ENCODE results near the gene EN2.
"Not testable (repeated sequence)": the region's sequence is repeated elsewhere in the genome, so short reads cannot be mapped to it uniquely, and the experiment has no call there.

Gene EN2

GRCh38 chr7:155439311-155440017 is 18.5 kb upstream of the EN2 start:
- H3K27me3 ChIP-seq (ENCODE audit: control insufficient read depth in 1 of 2, insufficient read depth in 2 of 2, low read length in 2 of 2): peaks cover 47 to 51% of the 10 kb centered on the region in 2 donors
- H3K36me3 ChIP-seq (ENCODE audit: control insufficient read depth in 1 of 2, insufficient read depth in 2 of 2, low read length in 2 of 2): no peaks in the 10 kb centered on the region
- no peaks in the 10 kb centered on the region for H3K9me3 ChIP-seq (ENCODE audit: control insufficient read depth in 1 of 2, low read length in 2 of 2)
- H3K4me3 ChIP-seq (ENCODE audit: low read depth in 1 of 2, low read length in 2 of 2): no peak overlapping the region
- H3K4me1 ChIP-seq (ENCODE audit: control insufficient read depth in 1 of 2, insufficient read depth in 2 of 2, low read length in 2 of 2): no peaks in the 10 kb centered on the region
- H3K9ac ChIP-seq (ENCODE audit: low read depth in 1 of 2, low read length in 2 of 2): no peak overlapping the region
- no peak overlapping the region for H3K27ac ChIP-seq (ENCODE audit: low read depth, low read length)

- Histone ChIP-seq H3K9me3 (ENCODE audit: control insufficient read depth in 1 of 2, low read length in 2 of 2) (no peaks in the 10 kb centered on the region), H3K36me3 (ENCODE audit: control insufficient read depth in 1 of 2, insufficient read depth in 2 of 2, low read length in 2 of 2) (no peaks in the 10 kb centered on the region), H3K27ac (ENCODE audit: low read depth, low read length) (no peak overlapping the region), H3K4me1 (ENCODE audit: control insufficient read depth in 1 of 2, insufficient read depth in 2 of 2, low read length in 2 of 2) (no peaks in the 10 kb centered on the region), H3K27me3 (ENCODE audit: control insufficient read depth in 1 of 2, insufficient read depth in 2 of 2, low read length in 2 of 2) (peaks cover 47 to 56% of the 10 kb centered on the region in 2 donors), H3K9ac (ENCODE audit: low read depth in 1 of 2, low read length in 2 of 2) (no peak overlapping the region), H3K4me3 (ENCODE audit: low read depth in 1 of 2, low read length in 2 of 2) (no peak overlapping the region)
Measured at GRCh38 chr7:155440018-155440410, 17.9 kb upstream of the EN2 start.

- Histone ChIP-seq H3K4me1 (ENCODE audit: control insufficient read depth in 1 of 2, insufficient read depth in 2 of 2, low read length in 2 of 2) (no peaks in the 10 kb centered on the region), H3K27me3 (ENCODE audit: control insufficient read depth in 1 of 2, insufficient read depth in 2 of 2, low read length in 2 of 2) (peaks cover 42 to 44% of the 10 kb centered on the region in 2 donors), H3K27ac (ENCODE audit: low read depth, low read length) (no peak overlapping the region)
Measured at GRCh38 chr7:155441856-155442255, 16.1 kb upstream of the EN2 start.

GRCh38 chr7:155444746-155445145 is 13.2 kb upstream of the EN2 start:
- H3K9me3 ChIP-seq (ENCODE audit: control insufficient read depth in 1 of 2, low read length in 2 of 2): no peaks in the 10 kb centered on the region
- no peak overlapping the region for H3K4me3 ChIP-seq (ENCODE audit: low read depth in 1 of 2, low read length in 2 of 2)
- H3K9ac ChIP-seq (ENCODE audit: low read depth in 1 of 2, low read length in 2 of 2): no peak overlapping the region
- no peak overlapping the region for H3K27ac ChIP-seq (ENCODE audit: low read depth, low read length)
- H3K36me3 ChIP-seq (ENCODE audit: control insufficient read depth in 1 of 2, insufficient read depth in 2 of 2, low read length in 2 of 2): no peaks in the 10 kb centered on the region
- H3K27me3 ChIP-seq (ENCODE audit: control insufficient read depth in 1 of 2, insufficient read depth in 2 of 2, low read length in 2 of 2): peaks cover 42 to 51% of the 10 kb centered on the region in 2 donors
- H3K4me1 ChIP-seq (ENCODE audit: control insufficient read depth in 1 of 2, insufficient read depth in 2 of 2, low read length in 2 of 2): no peaks in the 10 kb centered on the region

More at GRCh38 chr7:155441856-155442255, 16.1 kb upstream of the EN2 start:
- Histone ChIP-seq H3K36me3 (ENCODE audit: control insufficient read depth in 1 of 2, insufficient read depth in 2 of 2, low read length in 2 of 2) (no peaks in the 10 kb centered on the region), H3K9me3 (ENCODE audit: control insufficient read depth in 1 of 2, low read length in 2 of 2) (no peaks in the 10 kb centered on the region), H3K9ac (ENCODE audit: low read depth in 1 of 2, low read length in 2 of 2) (no peak overlapping the region), H3K4me3 (ENCODE audit: low read depth in 1 of 2, low read length in 2 of 2) (no peak overlapping the region)

GRCh38 chr7:155445606-155446005 is 12.3 kb upstream of the EN2 start:
- not testable (repeated sequence) for H3K9ac ChIP-seq (ENCODE audit: low read depth in 1 of 2, low read length in 2 of 2); H3K27ac ChIP-seq (ENCODE audit: low read depth, low read length); H3K9me3 ChIP-seq (ENCODE audit: control insufficient read depth in 1 of 2, low read length in 2 of 2); H3K4me3 ChIP-seq (ENCODE audit: low read depth in 1 of 2, low read length in 2 of 2); H3K36me3 ChIP-seq (ENCODE audit: control insufficient read depth in 1 of 2, insufficient read depth in 2 of 2, low read length in 2 of 2); H3K4me1 ChIP-seq (ENCODE audit: control insufficient read depth in 1 of 2, insufficient read depth in 2 of 2, low read length in 2 of 2)
- peaks cover 43 to 53% of the 10 kb centered on the region in 2 donors for H3K27me3 ChIP-seq (ENCODE audit: control insufficient read depth in 1 of 2, insufficient read depth in 2 of 2, low read length in 2 of 2)

- H3K27me3 ChIP-seq (ENCODE audit: control insufficient read depth in 1 of 2, insufficient read depth in 2 of 2, low read length in 2 of 2): peaks cover 53 to 64% of the 10 kb centered on the region in 2 donors
- H3K4me3 ChIP-seq (ENCODE audit: low read depth in 1 of 2, low read length in 2 of 2): no peak overlapping the region
- no peaks in the 10 kb centered on the region for H3K36me3 ChIP-seq (ENCODE audit: control insufficient read depth in 1 of 2, insufficient read depth in 2 of 2, low read length in 2 of 2)
- H3K9ac ChIP-seq (ENCODE audit: low read depth in 1 of 2, low read length in 2 of 2): no peak overlapping the region
- no peaks in the 10 kb centered on the region for H3K4me1 ChIP-seq (ENCODE audit: control insufficient read depth in 1 of 2, insufficient read depth in 2 of 2, low read length in 2 of 2)
- H3K9me3 ChIP-seq (ENCODE audit: control insufficient read depth in 1 of 2, low read length in 2 of 2): no peaks in the 10 kb centered on the region
- no peak overlapping the region for H3K27ac ChIP-seq (ENCODE audit: low read depth, low read length)
Measured at GRCh38 chr7:155447603-155448002, 10.3 kb upstream of the EN2 start.

GRCh38 chr7:155448632-155449007 is 9.3 kb upstream of the EN2 start:
- Histone ChIP-seq H3K27me3 (ENCODE audit: control insufficient read depth in 1 of 2, insufficient read depth in 2 of 2, low read length in 2 of 2) (peaks cover 63 to 68% of the 10 kb centered on the region in 2 donors), H3K36me3 (ENCODE audit: control insufficient read depth in 1 of 2, insufficient read depth in 2 of 2, low read length in 2 of 2) (no peaks in the 10 kb centered on the region), H3K4me3 (ENCODE audit: low read depth in 1 of 2, low read length in 2 of 2) (no peak overlapping the region), H3K4me1 (ENCODE audit: control insufficient read depth in 1 of 2, insufficient read depth in 2 of 2, low read length in 2 of 2) (no peaks in the 10 kb centered on the region), H3K9ac (ENCODE audit: low read depth in 1 of 2, low read length in 2 of 2) (no peak overlapping the region), H3K9me3 (ENCODE audit: control insufficient read depth in 1 of 2, low read length in 2 of 2) (no peaks in the 10 kb centered on the region), H3K27ac (ENCODE audit: low read depth, low read length) (no peak overlapping the region)

GRCh38 chr7:155449008-155449868 is 8.7 kb upstream of the EN2 start:
- peaks cover 66 to 72% of the 10 kb centered on the region in 2 donors for H3K27me3 ChIP-seq (ENCODE audit: control insufficient read depth in 1 of 2, insufficient read depth in 2 of 2, low read length in 2 of 2)
- no peak overlapping the region for H3K27ac ChIP-seq (ENCODE audit: low read depth, low read length)
- no peaks in the 10 kb centered on the region for H3K9me3 ChIP-seq (ENCODE audit: control insufficient read depth in 1 of 2, low read length in 2 of 2)
- no peak overlapping the region for H3K9ac ChIP-seq (ENCODE audit: low read depth in 1 of 2, low read length in 2 of 2)
- H3K4me3 ChIP-seq (ENCODE audit: low read depth in 1 of 2, low read length in 2 of 2): no peak overlapping the region
- H3K4me1 ChIP-seq (ENCODE audit: control insufficient read depth in 1 of 2, insufficient read depth in 2 of 2, low read length in 2 of 2): no peaks in the 10 kb centered on the region
- no peaks in the 10 kb centered on the region for H3K36me3 ChIP-seq (ENCODE audit: control insufficient read depth in 1 of 2, insufficient read depth in 2 of 2, low read length in 2 of 2)

GRCh38 chr7:155449869-155450557 is 7.9 kb upstream of the EN2 start:
- no peak overlapping the region for H3K27ac ChIP-seq (ENCODE audit: low read depth, low read length)
- no peaks in the 10 kb centered on the region for H3K4me1 ChIP-seq (ENCODE audit: control insufficient read depth in 1 of 2, insufficient read depth in 2 of 2, low read length in 2 of 2)
- no peak overlapping the region for H3K4me3 ChIP-seq (ENCODE audit: low read depth in 1 of 2, low read length in 2 of 2)
- no peaks in the 10 kb centered on the region for H3K9me3 ChIP-seq (ENCODE audit: control insufficient read depth in 1 of 2, low read length in 2 of 2)
- no peaks in the 10 kb centered on the region for H3K36me3 ChIP-seq (ENCODE audit: control insufficient read depth in 1 of 2, insufficient read depth in 2 of 2, low read length in 2 of 2)
- no peak overlapping the region for H3K9ac ChIP-seq (ENCODE audit: low read depth in 1 of 2, low read length in 2 of 2)
- peaks cover 70 to 80% of the 10 kb centered on the region in 2 donors for H3K27me3 ChIP-seq (ENCODE audit: control insufficient read depth in 1 of 2, insufficient read depth in 2 of 2, low read length in 2 of 2)

GRCh38 chr7:155450558-155450969 is 7.4 kb upstream of the EN2 start:
- Histone ChIP-seq H3K27me3 (ENCODE audit: control insufficient read depth in 1 of 2, insufficient read depth in 2 of 2, low read length in 2 of 2) (peaks cover 75 to 86% of the 10 kb centered on the region in 2 donors), H3K9me3 (ENCODE audit: control insufficient read depth in 1 of 2, low read length in 2 of 2) (no peaks in the 10 kb centered on the region), H3K4me1 (ENCODE audit: control insufficient read depth in 1 of 2, insufficient read depth in 2 of 2, low read length in 2 of 2) (no peaks in the 10 kb centered on the region)

More at GRCh38 chr7:155450558-155450969, 7.4 kb upstream of the EN2 start:
- Histone ChIP-seq H3K4me3 (ENCODE audit: low read depth in 1 of 2, low read length in 2 of 2) (no peak overlapping the region), H3K27ac (ENCODE audit: low read depth, low read length) (no peak overlapping the region), H3K9ac (ENCODE audit: low read depth in 1 of 2, low read length in 2 of 2) (no peak overlapping the region), H3K36me3 (ENCODE audit: control insufficient read depth in 1 of 2, insufficient read depth in 2 of 2, low read length in 2 of 2) (no peaks in the 10 kb centered on the region)
